Tibial nerve (tissue), 4 donors: ENCODE measurements around the gene VSIG10. TPM values are rescaled to one million over a fixed set of nuclear protein-coding genes. Genes with fewer than 3 reads are reported as not detected.

Experiments
- DNase-seq, 2 donors: peaks; one replicate each; pipeline ENCODE4 v3.0.0-alpha.2; 2019; ENCODE audit warnings: low spot score in 2 of 2
- H3K27ac ChIP-seq, 4 donors: fragments of 200-600 bp; sonication (generic) in 3 of 4; one replicate each; pipeline ENCODE4 v1.5.1; 2017 to 2019; ENCODE audit warnings: mild to moderate bottlenecking in 1 of 4
- H3K27me3 ChIP-seq, 2 donors: fragments of 200-600 bp; sonication (generic) in 1 of 2; one replicate each; pipeline versions ENCODE4 v1.5.1 to v1.6.0; 2017 to 2019
- H3K36me3 ChIP-seq, 3 donors: fragments of 200-600 bp; sonication (generic); one replicate each; pipeline ENCODE4 v1.5.1; 2018 to 2019
- H3K4me1 ChIP-seq, 4 donors: fragments of 200-600 bp; sonication (generic) in 3 of 4; one replicate each; pipeline ENCODE4 v1.5.1; 2017 to 2019
- H3K4me3 ChIP-seq, 4 donors: fragments of 200-600 bp; sonication (generic) in 3 of 4; one replicate each; pipeline ENCODE4 v1.5.1; 2017 to 2019; ENCODE audit warnings: mild to moderate bottlenecking in 1 of 4, moderate library complexity in 1 of 4
- H3K9me3 ChIP-seq, 4 donors: fragments of 200-600 bp; sonication (generic) in 3 of 4; one replicate each; pipeline ENCODE4 v1.5.1; 2017 to 2019
- CTCF ChIP-seq, 5 experiments: fragments of 200-600 bp in 3 of 5; fragments of 450-650 bp in 2 of 5; sonication (generic) in 3 of 5; IDR thresholded peaks; one replicate each; pipeline ENCODE4 v1.5.1; 2016 to 2019; ENCODE audit warnings: antibody characterized with exemption in 5 of 5, mild to moderate bottlenecking in 3 of 5, moderate library complexity in 2 of 5
- EP300 ChIP-seq, 2 donors: sonication (generic); formaldehyde crosslinking; IDR thresholded peaks; one replicate each; pipeline ENCODE4 v1.6.1; 2017; ENCODE audit warnings: antibody characterized with exemption in 2 of 2, mild to moderate bottlenecking in 1 of 2
- POLR2A ChIP-seq, 2 donors: fragments of 450-650 bp; IDR thresholded peaks; one replicate each; pipeline ENCODE4 v1.6.1; 2017; ENCODE audit warnings: antibody characterized with exemption in 2 of 2, mild to moderate bottlenecking in 2 of 2, moderate library complexity in 2 of 2
- WGBS, 2 donors: methylation state at CpG; one replicate each; pipeline ENCODE4 v1.1.5; 2018; 5-methylcytosine and 5-hydroxymethylcytosine counted together
- total RNA-seq, 4 donors: library from RNA; depleted of rRNA; stranded (reverse); fragments of >200 nt; gene quantifications; one replicate each; pipeline ENCODE4 v1.1.0, GENCODE V29; 2016

VSIG10 gene
- total RNA-seq, 4 donors from 2014 or later: 26.8 to 53.1 (median 34.0) TPM

GRCh38 chr12:118050972-118051910, 52.6 kb downstream of the VSIG10 start:
- H3K36me3 ChIP-seq: peaks cover 0 to 53% (median 0%) of the 10 kb centered on the region in 3 donors
- peaks cover 0 to 47% (median 25%) of the 10 kb centered on the region in 4 donors for H3K4me1 ChIP-seq
- no peak overlapping the region for H3K4me3 ChIP-seq
- H3K27ac ChIP-seq: peak overlapping the region; percentile 54 to 84 (median 68)
- no peak for DNase-seq
- no peak for TF ChIP-seq EP300 (IDR thresholded peaks at IDR 0.05)
- no peaks in the 10 kb centered on the region for H3K27me3 ChIP-seq
- no peaks in the 10 kb centered on the region for H3K9me3 ChIP-seq
- 66 to 68% methylated on average over 12 of the region's 12 CpGs for WGBS, 2 donors

GRCh38 chr12:118046430-118046829, 57.4 kb downstream of the VSIG10 start:
- H3K27ac ChIP-seq: no peak overlapping the region
- no peak for TF ChIP-seq EP300 (IDR thresholded peaks at IDR 0.05)
- TF ChIP-seq CTCF (IDR thresholded peaks at IDR 0.05): no peak
- TF ChIP-seq POLR2A (IDR thresholded peaks at IDR 0.05): no peak
- WGBS, 2 donors: 93 to 100% methylated on average over 4 of the region's 4 CpGs
- peaks cover 0 to 2% (median 2%) of the 10 kb centered on the region in 4 donors for H3K4me1 ChIP-seq
- H3K4me3 ChIP-seq: no peak overlapping the region
- H3K9me3 ChIP-seq: no peaks in the 10 kb centered on the region
- DNase-seq: no peak
- peaks cover 0 to 89% (median 10%) of the 10 kb centered on the region in 3 donors for H3K36me3 ChIP-seq
- H3K27me3 ChIP-seq: no peaks in the 10 kb centered on the region

GRCh38 chr12:118044577-118044976, 59.2 kb downstream of the VSIG10 start:
- Histone ChIP-seq H3K27me3 (no peaks in the 10 kb centered on the region), H3K4me3 (no peak overlapping the region), H3K9me3 (no peaks in the 10 kb centered on the region), H3K4me1 (no peaks in the 10 kb centered on the region), H3K27ac (no peak overlapping the region), H3K36me3 (peaks cover 0 to 91% (median 10%) of the 10 kb centered on the region in 3 donors)
- 83 to 86% methylated on average over 8 of the region's 8 CpGs for WGBS, 2 donors
- TF ChIP-seq POLR2A (IDR thresholded peaks at IDR 0.05): no peak
- TF ChIP-seq CTCF (IDR thresholded peaks at IDR 0.05): no peak
- TF ChIP-seq EP300 (IDR thresholded peaks at IDR 0.05): no peak
- DNase-seq: no peak

GRCh38 chr12:118044075-118044474, 59.7 kb downstream of the VSIG10 start:
- 78 to 79% methylated on average over 2 of the region's 2 CpGs for WGBS, 2 donors
- H3K36me3 ChIP-seq: peaks cover 0 to 91% (median 10%) of the 10 kb centered on the region in 3 donors

GRCh38 chr12:118042091-118042490, 61.7 kb downstream of the VSIG10 start:
- 93 to 94% methylated on average over 4 of the region's 4 CpGs for WGBS, 2 donors
- H3K36me3 ChIP-seq: peaks cover 0 to 93% (median 20%) of the 10 kb centered on the region in 3 donors
- TF ChIP-seq POLR2A (IDR thresholded peaks at IDR 0.05) (no peak), EP300 (IDR thresholded peaks at IDR 0.05) (no peak), CTCF (IDR thresholded peaks at IDR 0.05) (no peak)
- H3K4me3 ChIP-seq: no peak overlapping the region
- H3K9me3 ChIP-seq: no peaks in the 10 kb centered on the region
- DNase-seq: no peak
- H3K4me1 ChIP-seq: no peaks in the 10 kb centered on the region
- H3K27me3 ChIP-seq: no peaks in the 10 kb centered on the region
- no peak overlapping the region for H3K27ac ChIP-seq

More at GRCh38 chr12:118044075-118044474, 59.7 kb downstream of the VSIG10 start:
- Histone ChIP-seq H3K27me3 (no peaks in the 10 kb centered on the region), H3K4me1 (no peaks in the 10 kb centered on the region), H3K9me3 (no peaks in the 10 kb centered on the region), H3K4me3 (no peak overlapping the region), H3K27ac (no peak overlapping the region)
- DNase-seq: no peak
- TF ChIP-seq EP300 (IDR thresholded peaks at IDR 0.05) (no peak), CTCF (IDR thresholded peaks at IDR 0.05) (no peak), POLR2A (IDR thresholded peaks at IDR 0.05) (no peak)
